MM.1S (cell line): ENCODE results near the gene PGGHG.

Experiments
- EZH2phosphoT487 ChIP-seq: fragments of 300-600 bp; sonication (generic); IDR thresholded peaks from 2 replicates; pipeline ENCODE4 v1.6.1; 2018; ENCODE audit warnings: antibody characterized with exemption, low read length
- TF ChIP-seq, protein P1 (sequence below): fragments of 300-600 bp; sonication (generic); IDR thresholded peaks from 2 replicates; pipeline ENCODE4 v1.5.1; 2016; ENCODE audit warnings: antibody characterized with exemption, low read length, mixed read lengths

DNA sequence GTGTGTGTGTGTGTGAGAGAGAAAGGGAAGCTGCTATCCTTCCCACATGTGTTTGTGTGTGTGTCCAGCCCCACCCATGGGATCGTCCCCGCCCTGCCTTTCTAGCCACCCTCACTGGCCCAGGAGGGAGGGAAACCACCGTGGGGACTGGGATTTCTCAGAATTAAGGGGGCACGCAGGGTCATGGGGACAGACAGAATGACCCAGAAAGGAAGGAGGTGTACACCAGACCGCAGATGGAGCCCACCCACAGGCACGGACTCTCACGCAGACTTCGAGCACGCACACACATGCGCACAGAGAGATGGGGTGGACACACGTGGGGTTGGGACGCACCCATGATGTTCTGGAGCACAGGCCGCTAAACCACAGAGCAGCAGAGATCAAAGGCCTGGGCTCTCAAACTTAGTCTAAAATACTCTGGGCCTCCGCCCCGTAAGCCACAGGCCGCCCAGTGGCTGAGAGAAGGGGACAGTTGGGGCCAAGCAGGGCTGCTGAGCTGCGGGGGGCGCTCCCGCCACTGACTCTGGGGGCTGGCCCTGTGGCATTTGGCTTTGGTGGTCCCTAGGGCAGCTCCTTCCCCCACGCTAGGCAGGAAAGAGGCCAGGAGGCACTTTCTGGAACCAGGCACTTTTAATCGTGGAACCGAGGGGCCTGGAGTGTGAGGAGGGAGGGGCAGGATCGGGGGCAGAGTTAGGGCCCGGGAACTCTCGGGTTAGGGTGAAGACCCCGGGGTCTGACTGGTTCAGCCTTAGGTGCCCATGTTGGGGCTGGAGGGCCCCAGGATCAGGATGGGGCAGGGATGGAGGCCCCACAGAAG is 8.9 kb downstream of the PGGHG start:
- TF ChIP-seq, protein P1, sequence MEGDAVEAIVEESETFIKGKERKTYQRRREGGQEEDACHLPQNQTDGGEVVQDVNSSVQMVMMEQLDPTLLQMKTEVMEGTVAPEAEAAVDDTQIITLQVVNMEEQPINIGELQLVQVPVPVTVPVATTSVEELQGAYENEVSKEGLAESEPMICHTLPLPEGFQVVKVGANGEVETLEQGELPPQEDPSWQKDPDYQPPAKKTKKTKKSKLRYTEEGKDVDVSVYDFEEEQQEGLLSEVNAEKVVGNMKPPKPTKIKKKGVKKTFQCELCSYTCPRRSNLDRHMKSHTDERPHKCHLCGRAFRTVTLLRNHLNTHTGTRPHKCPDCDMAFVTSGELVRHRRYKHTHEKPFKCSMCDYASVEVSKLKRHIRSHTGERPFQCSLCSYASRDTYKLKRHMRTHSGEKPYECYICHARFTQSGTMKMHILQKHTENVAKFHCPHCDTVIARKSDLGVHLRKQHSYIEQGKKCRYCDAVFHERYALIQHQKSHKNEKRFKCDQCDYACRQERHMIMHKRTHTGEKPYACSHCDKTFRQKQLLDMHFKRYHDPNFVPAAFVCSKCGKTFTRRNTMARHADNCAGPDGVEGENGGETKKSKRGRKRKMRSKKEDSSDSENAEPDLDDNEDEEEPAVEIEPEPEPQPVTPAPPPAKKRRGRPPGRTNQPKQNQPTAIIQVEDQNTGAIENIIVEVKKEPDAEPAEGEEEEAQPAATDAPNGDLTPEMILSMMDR, result no peak
- TF ChIP-seq EZH2phosphoT487, result no peak
